H9 (cell line): ENCODE measurements around the gene MCF2L2. TPM values are rescaled to one million over a fixed set of nuclear protein-coding genes. Genes with fewer than 3 reads are reported as not detected.

ENCODE experiments used
- DNase-seq: peaks from one replicate; pipeline ENCODE4 v3.0.0-alpha.2; 2017
- H2AFZ ChIP-seq: one replicate; pipeline ENCODE4 v1.6.1; 2013; ENCODE audit warnings: mild to moderate bottlenecking, low read length, control low read depth, moderate library complexity
- H2AK5ac ChIP-seq: 2 replicates; pipeline ENCODE4 v1.6.1; 2013; ENCODE audit warnings: low read length, control low read depth, mixed read lengths; ENCODE audit not compliant: insufficient read length
- H2BK120ac ChIP-seq: one replicate; pipeline ENCODE4 v1.6.1; 2013; ENCODE audit warnings: low read depth, mild to moderate bottlenecking, low read length, control low read depth, inconsistent platforms; ENCODE audit not compliant: poor library complexity, severe bottlenecking
- H2BK12ac ChIP-seq: 2 replicates; pipeline ENCODE4 v1.6.1; 2013; ENCODE audit warnings: low read length, control low read depth, mixed read lengths, low read depth; ENCODE audit not compliant: insufficient read length
- H2BK15ac ChIP-seq: 2 replicates; pipeline ENCODE4 v1.6.1; 2013; ENCODE audit warnings: low read depth, low read length, control low read depth
- H2BK20ac ChIP-seq: one replicate; pipeline ENCODE4 v1.6.1; 2013; ENCODE audit warnings: low read depth, mild to moderate bottlenecking, low read length, control low read depth, inconsistent platforms; ENCODE audit not compliant: poor library complexity, severe bottlenecking
- H2BK5ac ChIP-seq: 2 replicates; pipeline ENCODE4 v1.6.1; 2013; ENCODE audit warnings: low read length, control low read depth, mixed read lengths; ENCODE audit not compliant: insufficient read length
- H3K14ac ChIP-seq: 2 replicates; pipeline ENCODE4 v1.6.1; 2013; ENCODE audit warnings: low read length, control low read depth; ENCODE audit not compliant: insufficient read depth
- H3K18ac ChIP-seq: 2 replicates; pipeline ENCODE4 v1.6.1; 2013; ENCODE audit warnings: low read depth, mild to moderate bottlenecking, mixed read lengths, low read length, control low read depth; ENCODE audit not compliant: insufficient read length
- H3K23ac ChIP-seq: 2 replicates; pipeline ENCODE4 v1.6.1; 2013; ENCODE audit warnings: low read length, control low read depth, mixed read lengths, low read depth; ENCODE audit not compliant: insufficient read length
- H3K23me2 ChIP-seq: 2 replicates; pipeline ENCODE4 v1.6.1; 2013; ENCODE audit warnings: low read depth, mild to moderate bottlenecking, mixed read lengths, low read length, control low read depth; ENCODE audit not compliant: insufficient read length, poor library complexity, severe bottlenecking
- H3K27ac ChIP-seq: 2 replicates; pipeline ENCODE4 v1.5.1; 2013; ENCODE audit warnings: low read length, control low read depth, mixed read lengths, low read depth; ENCODE audit not compliant: insufficient read length
- H3K27me3 ChIP-seq: 2 replicates; pipeline ENCODE4 v1.6.1; 2013; ENCODE audit warnings: low read length, control low read depth, inconsistent platforms; ENCODE audit not compliant: insufficient read depth
- H3K4ac ChIP-seq: 2 replicates; pipeline ENCODE4 v1.6.1; 2013; ENCODE audit warnings: low read depth, mild to moderate bottlenecking, control low read depth, inconsistent platforms, low read length, moderate library complexity
- H3K4me1 ChIP-seq: 2 replicates; pipeline ENCODE4 v1.6.1; 2013; ENCODE audit warnings: low read length, control low read depth, inconsistent platforms; ENCODE audit not compliant: insufficient read depth
- H3K4me2 ChIP-seq: 2 replicates; pipeline ENCODE4 v1.6.1; 2013; ENCODE audit warnings: low read length, control low read depth, mixed read lengths; ENCODE audit not compliant: insufficient read length, insufficient read depth
- H3K56ac ChIP-seq: 2 replicates; pipeline ENCODE4 v1.6.1; 2013; ENCODE audit warnings: low read depth, mild to moderate bottlenecking, mixed read lengths, low read length, control low read depth; ENCODE audit not compliant: insufficient read length
- H3K79me1 ChIP-seq: 2 replicates; pipeline ENCODE4 v1.6.1; 2013; ENCODE audit warnings: low read depth, mild to moderate bottlenecking, moderate library complexity, low read length, control low read depth, inconsistent platforms; ENCODE audit not compliant: insufficient read depth, poor library complexity, severe bottlenecking
- H3K79me2 ChIP-seq: 2 replicates; pipeline ENCODE4 v1.6.1; 2013; ENCODE audit warnings: low read length, control low read depth, inconsistent platforms; ENCODE audit not compliant: insufficient read depth
- H3K9ac ChIP-seq: 2 replicates; pipeline ENCODE4 v1.6.1; 2013; ENCODE audit warnings: low read length, control low read depth, mixed read lengths; ENCODE audit not compliant: insufficient read length; ENCODE audit errors: extremely low read depth
- H3K9me3 ChIP-seq: one replicate; pipeline ENCODE4 v1.6.1; 2013; ENCODE audit warnings: low read depth, low read length, inconsistent platforms; ENCODE audit not compliant: control insufficient read depth
- H3T11ph ChIP-seq: one replicate; pipeline ENCODE4 v1.6.1; 2013; ENCODE audit warnings: mild to moderate bottlenecking, low read length, control low read depth, inconsistent platforms
- H4K20me1 ChIP-seq: one replicate; pipeline ENCODE4 v1.6.1; 2013; ENCODE audit not compliant: control insufficient read depth, insufficient read length, insufficient read depth
- H4K5ac ChIP-seq: 2 replicates; pipeline ENCODE4 v1.6.1; 2013; ENCODE audit warnings: low read depth, mild to moderate bottlenecking, mixed read lengths, low read length, control low read depth; ENCODE audit not compliant: insufficient read length
- H4K8ac ChIP-seq: replicated peaks from 2 replicates; pipeline ENCODE4 v1.6.1; 2013; ENCODE audit warnings: low read length, control low read depth, mixed read lengths, low read depth; ENCODE audit not compliant: insufficient read length
- H4K91ac ChIP-seq: 2 replicates; pipeline ENCODE4 v1.6.1; 2013; ENCODE audit warnings: low read depth, mild to moderate bottlenecking, moderate library complexity, mixed read lengths, low read length, control low read depth; ENCODE audit not compliant: insufficient read length
- H3K27ac Mint-ChIP-seq, 3 experiments: 2 replicates in 2 of 3; 3 replicates in 1 of 3; pipeline ENCODE4 v1.8.0; 2020 to 2021; ENCODE audit warnings: mixed read lengths in 3 of 3, mild to moderate bottlenecking in 1 of 3, moderate library complexity in 1 of 3
- H3K27me3 Mint-ChIP-seq: 2 replicates; pipeline ENCODE4 v1.8.0; 2021; ENCODE audit warnings: low read depth, mild to moderate bottlenecking, moderate library complexity, mixed read lengths
- H3K36me3 Mint-ChIP-seq, 3 experiments: 2 replicates in 2 of 3; 3 replicates in 1 of 3; pipeline ENCODE4 v1.8.0; 2020 to 2021; ENCODE audit warnings: low read depth in 3 of 3, mixed read lengths in 3 of 3; ENCODE audit not compliant: insufficient read depth in 1 of 3
- H3K4me1 Mint-ChIP-seq, 2 experiments: 2 replicates each; pipeline ENCODE4 v1.8.0; 2020; ENCODE audit warnings: mixed read lengths in 2 of 2
- H3K4me3 Mint-ChIP-seq, 2 experiments: 2 replicates in 1 of 2; 3 replicates in 1 of 2; pipeline ENCODE4 v1.8.0; 2020 to 2021; ENCODE audit warnings: mild to moderate bottlenecking in 2 of 2, mixed read lengths in 2 of 2, moderate library complexity in 1 of 2
- H3K9me3 Mint-ChIP-seq, 2 experiments: 2 replicates in 1 of 2; 3 replicates in 1 of 2; pipeline ENCODE4 v1.8.0; 2020; ENCODE audit warnings: mild to moderate bottlenecking in 2 of 2, mixed read lengths in 2 of 2, moderate library complexity in 1 of 2
- WGBS: extraction: QIAGEN DNeasy Blood & Tissue Kit; methylation state at CpG from one replicate; pipeline ENCODE4 v1.1.7; 2013; ENCODE audit warnings: missing lambda C conversion rate, low lambda C conversion rate, mixed read lengths; ENCODE audit not compliant: insufficient read length; ENCODE audit errors: extremely low coverage; 5-methylcytosine and 5-hydroxymethylcytosine counted together
- total RNA-seq: library from RNA; stranded (reverse); gene quantifications from 2 replicates; pipeline ENCODE4 v1.2.1, GENCODE V29; 2021
- TF ChIP-seq, protein P1 (sequence below): fragments of 200-600 bp; sonication (generic); conservative IDR thresholded peaks from 3 replicates; pipeline ENCODE4 v1.8.0; 2021; ENCODE audit warnings: antibody characterized with exemption, mild to moderate bottlenecking

The MCF2L2 gene
- total RNA-seq, 1 experiment from 2014 or later: 6.4 TPM

- no peak overlapping the region for H3K23ac ChIP-seq
- no peak overlapping the region for H3K4ac ChIP-seq
- H4K91ac ChIP-seq: no peak overlapping the region
- no peak overlapping the region for H2AFZ ChIP-seq
- H3K79me1 ChIP-seq: no peaks in the 10 kb centered on the region
- no peak overlapping the region for H2BK12ac ChIP-seq
- no peak overlapping the region for H3K4me3 Mint-ChIP-seq
- WGBS: no CpG with 5 or more reads among the region's 4 CpGs
- H3K23me2 ChIP-seq: no peaks in the 10 kb centered on the region
- H3K4me1 ChIP-seq: no peaks in the 10 kb centered on the region
- no peak overlapping the region for H2BK20ac ChIP-seq
- H3K27ac ChIP-seq: no peak overlapping the region
- peaks cover 4 to 22% (median 10%) of the 10 kb centered on the region in 3 experiments; a peak in 5 of 7 replicates for H3K36me3 Mint-ChIP-seq
- no peak overlapping the region for H3K4me2 ChIP-seq
- no peak overlapping the region for H4K5ac ChIP-seq
- no peak overlapping the region for H3K14ac ChIP-seq
- no peak overlapping the region for H4K8ac ChIP-seq
- no peaks in the 10 kb centered on the region for H3K27me3 ChIP-seq
- H2BK15ac ChIP-seq: no peak overlapping the region
- H3K56ac ChIP-seq: no peak overlapping the region
- H3K79me2 ChIP-seq: no peaks in the 10 kb centered on the region
- H3K27ac Mint-ChIP-seq: no peak overlapping the region
- peaks cover 8 to 13% of the 10 kb centered on the region in 2 experiments for H3K4me1 Mint-ChIP-seq
- no peak overlapping the region for H2AK5ac ChIP-seq
- H3K9me3 ChIP-seq: no peaks in the 10 kb centered on the region
- no peak overlapping the region for H2BK5ac ChIP-seq
- peaks cover 20 to 24% of the 10 kb centered on the region in 2 experiments for H3K9me3 Mint-ChIP-seq
- no peak overlapping the region for H3K9ac ChIP-seq
- no peak overlapping the region for H3T11ph ChIP-seq
- DNase-seq: no peak
- TF ChIP-seq, protein P1, sequence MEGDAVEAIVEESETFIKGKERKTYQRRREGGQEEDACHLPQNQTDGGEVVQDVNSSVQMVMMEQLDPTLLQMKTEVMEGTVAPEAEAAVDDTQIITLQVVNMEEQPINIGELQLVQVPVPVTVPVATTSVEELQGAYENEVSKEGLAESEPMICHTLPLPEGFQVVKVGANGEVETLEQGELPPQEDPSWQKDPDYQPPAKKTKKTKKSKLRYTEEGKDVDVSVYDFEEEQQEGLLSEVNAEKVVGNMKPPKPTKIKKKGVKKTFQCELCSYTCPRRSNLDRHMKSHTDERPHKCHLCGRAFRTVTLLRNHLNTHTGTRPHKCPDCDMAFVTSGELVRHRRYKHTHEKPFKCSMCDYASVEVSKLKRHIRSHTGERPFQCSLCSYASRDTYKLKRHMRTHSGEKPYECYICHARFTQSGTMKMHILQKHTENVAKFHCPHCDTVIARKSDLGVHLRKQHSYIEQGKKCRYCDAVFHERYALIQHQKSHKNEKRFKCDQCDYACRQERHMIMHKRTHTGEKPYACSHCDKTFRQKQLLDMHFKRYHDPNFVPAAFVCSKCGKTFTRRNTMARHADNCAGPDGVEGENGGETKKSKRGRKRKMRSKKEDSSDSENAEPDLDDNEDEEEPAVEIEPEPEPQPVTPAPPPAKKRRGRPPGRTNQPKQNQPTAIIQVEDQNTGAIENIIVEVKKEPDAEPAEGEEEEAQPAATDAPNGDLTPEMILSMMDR: no peak
- H3K27me3 Mint-ChIP-seq: peaks cover 4% of the 10 kb centered on the region
- no peak overlapping the region for H3K18ac ChIP-seq
- no peak overlapping the region for H2BK120ac ChIP-seq
- H4K20me1 ChIP-seq: no peaks in the 10 kb centered on the region
Observed at GRCh38 chr3:183131735-183132134, 296.7 kb downstream of the MCF2L2 start.
